KG1 (cell line): Measurements from ENCODE around the gene B3GAT2.

Source experiments
- DNase-seq: peaks from one replicate; lab custom pipeline; 2025; lab: John Stamatoyannopoulos, UW

B3GAT2 gene

GRCh38 chr6:70900047-70900446 is 56.8 kb downstream of the B3GAT2 start:
- DNase-seq: no peak

- no peak for DNase-seq
Observed at GRCh38 chr6:70894001-70894400, 62.9 kb downstream of the B3GAT2 start.

GRCh38 chr6:70889270-70889669 is 67.6 kb downstream of the B3GAT2 start:
- DNase-seq: no peak

- DNase-seq: no peak
Observed at GRCh38 chr6:70886661-70887060, 70.2 kb downstream of the B3GAT2 start.

- DNase-seq: no peak
Observed at GRCh38 chr6:70886071-70886470, 70.8 kb downstream of the B3GAT2 start.

GRCh38 chr6:70884074-70884983 is 72.5 kb downstream of the B3GAT2 start:
- peak; percentile 27 for DNase-seq

- DNase-seq: no peak
Observed at GRCh38 chr6:70879496-70879895, 77.4 kb downstream of the B3GAT2 start.

- no peak for DNase-seq
Observed at GRCh38 chr6:70874181-70874913, 82.5 kb downstream of the B3GAT2 start.

GRCh38 chr6:70872469-70872868 is 84.4 kb downstream of the B3GAT2 start:
- no peak for DNase-seq

GRCh38 chr6:70864401-70864800 is 92.5 kb downstream of the B3GAT2 start:
- no peak for DNase-seq

GRCh38 chr6:70863343-70863742 is 93.5 kb downstream of the B3GAT2 start:
- no peak for DNase-seq

- no peak for DNase-seq
Observed at GRCh38 chr6:70860920-70861319, 95.9 kb downstream of the B3GAT2 start.

- DNase-seq: no peak
Observed at GRCh38 chr6:70860045-70860444, 96.8 kb downstream of the B3GAT2 start.

- DNase-seq: no peak
Observed at GRCh38 chr6:70857387-70858077, 99.3 kb downstream of the B3GAT2 start.

GRCh38 chr6:70852667-70853246 is 104.1 kb downstream of the B3GAT2 start:
- DNase-seq: no peak

- no peak for DNase-seq
Observed at GRCh38 chr6:70849348-70850069, 107.4 kb downstream of the B3GAT2 start.

GRCh38 chr6:70847106-70848084 is 109.5 kb downstream of the B3GAT2 start:
- no peak for DNase-seq

- no peak for DNase-seq
Observed at GRCh38 chr6:70846207-70846835, 110.5 kb downstream of the B3GAT2 start.

GRCh38 chr6:70844301-70844700 is 112.6 kb downstream of the B3GAT2 start:
- no peak for DNase-seq
